Fibroblast of pulmonary artery (primary cell): Measurements from ENCODE around the gene RAE1.

ENCODE experiments used
- DNase-seq: peaks from one replicate; pipeline ENCODE4 v3.0.0-alpha.2; 2010; ENCODE audit warnings: low read depth
- H3K4me3 ChIP-seq: replicated peaks from 2 replicates; pipeline ENCODE4 v1.5.1; 2011; ENCODE audit warnings: low read depth, mild to moderate bottlenecking, control low read depth, low read length, moderate library complexity
- CTCF ChIP-seq: IDR thresholded peaks from 2 replicates; pipeline ENCODE4 v1.5.1; 2011; ENCODE audit warnings: mild to moderate bottlenecking, control low read depth, low read length, inconsistent platforms; ENCODE audit errors: missing control alignments

Gene RAE1

GRCh38 chr20:57372581-57373350, 21.7 kb downstream of the RAE1 start:
- no peak for TF ChIP-seq CTCF
- no peak for DNase-seq
- no peak overlapping the region for H3K4me3 ChIP-seq

DNA sequence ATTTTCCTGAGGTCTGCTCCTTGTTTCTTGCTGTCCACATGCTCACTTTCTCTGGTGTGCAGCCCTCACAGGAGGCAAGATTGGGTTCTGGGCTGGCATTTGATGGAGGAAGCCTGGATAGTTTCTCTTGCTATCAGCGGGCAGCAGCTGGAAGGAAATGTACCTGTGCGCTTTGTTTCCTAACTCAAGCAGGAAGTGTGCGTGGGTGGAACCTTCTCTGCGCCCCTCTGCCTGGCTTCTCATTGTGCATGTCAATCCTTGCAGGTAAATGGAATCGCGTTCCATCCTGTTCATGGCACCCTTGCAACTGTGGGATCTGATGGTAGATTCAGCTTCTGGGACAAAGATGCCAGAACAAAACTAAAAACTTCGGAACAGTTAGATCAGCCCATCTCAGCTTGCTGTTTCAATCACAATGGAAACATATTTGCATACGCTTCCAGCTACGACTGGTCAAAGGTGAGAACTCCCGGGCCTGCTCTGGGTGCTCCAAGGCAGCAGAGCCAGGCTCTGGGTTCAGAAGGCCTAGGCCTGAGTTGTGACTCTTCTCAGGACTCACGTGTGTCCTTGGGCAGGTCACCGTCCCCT, 23.4 kb downstream of the RAE1 start:
- no peak overlapping the region for H3K4me3 ChIP-seq
- no peak for DNase-seq
- no peak for TF ChIP-seq CTCF

GRCh38 chr20:57374931-57375651, 24.0 kb downstream of the RAE1 start:
- H3K4me3 ChIP-seq = no peak overlapping the region
- DNase-seq = no peak
- TF ChIP-seq CTCF = no peak

GRCh38 chr20:57375652-57376230, 24.7 kb downstream of the RAE1 start:
- no peak for DNase-seq
- no peak for TF ChIP-seq CTCF
- H3K4me3 ChIP-seq = no peak overlapping the region

DNA sequence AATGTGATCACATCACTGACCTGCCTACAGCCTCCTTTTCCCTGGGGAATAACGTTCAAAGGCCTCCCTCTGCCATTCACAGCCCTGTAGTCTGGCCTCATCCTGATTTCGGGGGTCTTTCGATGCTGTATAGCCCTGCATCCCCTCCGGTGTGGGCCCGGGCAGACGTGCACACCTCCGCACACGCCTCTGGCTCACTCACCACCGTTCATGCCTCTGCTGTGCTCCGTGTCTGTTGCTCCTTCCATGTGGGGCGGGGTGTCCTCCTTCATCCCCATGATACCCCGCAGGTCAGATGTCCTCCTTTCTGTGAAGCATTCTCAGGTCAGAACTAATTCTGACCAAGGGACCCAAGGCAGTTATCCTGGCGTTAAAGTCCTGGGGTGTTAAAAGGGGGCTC, 26.3 kb downstream of the RAE1 start:
- no peak for TF ChIP-seq CTCF
- DNase-seq = no peak
- no peak overlapping the region for H3K4me3 ChIP-seq

- H3K4me3 ChIP-seq = no peak overlapping the region
- no peak for TF ChIP-seq CTCF
- no peak for DNase-seq
Observed at GRCh38 chr20:57378107-57378506, 27.1 kb downstream of the RAE1 start.
